HL-60 (cell line): ENCODE data around the gene RDH8.

Source experiments
- DNase-seq, 2 experiments: peaks; one replicate each; pipeline ENCODE4 v3.0.0-alpha.2; 2010 to 2020; ENCODE audit warnings: low read depth in 1 of 2, low spot score in 1 of 2
- H3K27ac ChIP-seq: fragments of 250-450 bp; sonication (Bioruptor Pico); replicated peaks from 2 replicates; pipeline ENCODE4 v1.5.1; 2020; ENCODE audit warnings: mild to moderate bottlenecking, moderate library complexity
- H3K27me3 ChIP-seq: fragments of 250-450 bp; sonication (Bioruptor Pico); 2 replicates; pipeline ENCODE4 v1.5.1; 2021; ENCODE audit warnings: mild to moderate bottlenecking, moderate library complexity; ENCODE audit not compliant: insufficient read depth, poor library complexity, severe bottlenecking
- H3K4me3 ChIP-seq: replicated peaks from 2 replicates; pipeline ENCODE4 v1.5.1; 2011; ENCODE audit warnings: mild to moderate bottlenecking, control low read depth, low read length; ENCODE audit not compliant: insufficient read depth
- GABPA ChIP-seq: IDR thresholded peaks from 2 replicates; pipeline ENCODE4 v1.6.1; 2012; ENCODE audit warnings: low read depth
- POLR2AphosphoS5 ChIP-seq: IDR thresholded peaks from 2 replicates; pipeline ENCODE4 v1.6.1; 2012; ENCODE audit warnings: low read depth
- SPI1 ChIP-seq: IDR thresholded peaks from 2 replicates; pipeline ENCODE4 v1.6.1; 2012; ENCODE audit warnings: low read depth, mild to moderate bottlenecking, borderline replicate concordance
- TF ChIP-seq, protein P1 (sequence below): IDR thresholded peaks from one replicate; pipeline ENCODE4 v1.5.1; 2011; ENCODE audit warnings: low read length, control low read depth, inconsistent platforms; ENCODE audit not compliant: insufficient read depth
- TF ChIP-seq, protein P2 (sequence below): IDR thresholded peaks from 2 replicates; pipeline ENCODE4 v1.6.1; 2012; ENCODE audit warnings: low read depth; ENCODE audit not compliant: insufficient replicate concordance

RDH8 gene

DNA sequence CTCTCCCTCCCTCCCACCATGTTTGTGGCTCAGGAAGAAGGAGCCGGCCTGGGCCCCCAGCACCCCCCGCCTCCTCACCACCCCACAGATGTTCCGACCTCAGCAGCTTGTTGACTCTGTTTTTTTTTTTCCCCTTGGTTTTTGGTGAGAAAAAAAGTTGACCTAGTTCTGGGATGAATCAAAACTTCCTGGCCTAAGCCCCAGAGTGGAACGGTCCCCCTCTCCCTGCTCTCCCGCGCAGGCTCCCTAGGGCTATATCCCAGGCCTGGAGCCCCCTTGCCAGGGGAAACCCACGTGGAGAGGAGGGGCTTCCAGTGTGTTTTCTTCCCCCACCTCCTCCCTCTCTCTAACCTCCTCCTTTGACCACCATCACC, 7.0 kb upstream of the RDH8 start:
- DNase-seq: no peak
- Histone ChIP-seq H3K27me3 (peaks cover 21% of the 10 kb centered on the region), H3K27ac (no peak overlapping the region), H3K4me3 (no peak overlapping the region)
- TF ChIP-seq SPI1: no peak
- no peak for TF ChIP-seq POLR2AphosphoS5
- no peak for TF ChIP-seq GABPA

DNA sequence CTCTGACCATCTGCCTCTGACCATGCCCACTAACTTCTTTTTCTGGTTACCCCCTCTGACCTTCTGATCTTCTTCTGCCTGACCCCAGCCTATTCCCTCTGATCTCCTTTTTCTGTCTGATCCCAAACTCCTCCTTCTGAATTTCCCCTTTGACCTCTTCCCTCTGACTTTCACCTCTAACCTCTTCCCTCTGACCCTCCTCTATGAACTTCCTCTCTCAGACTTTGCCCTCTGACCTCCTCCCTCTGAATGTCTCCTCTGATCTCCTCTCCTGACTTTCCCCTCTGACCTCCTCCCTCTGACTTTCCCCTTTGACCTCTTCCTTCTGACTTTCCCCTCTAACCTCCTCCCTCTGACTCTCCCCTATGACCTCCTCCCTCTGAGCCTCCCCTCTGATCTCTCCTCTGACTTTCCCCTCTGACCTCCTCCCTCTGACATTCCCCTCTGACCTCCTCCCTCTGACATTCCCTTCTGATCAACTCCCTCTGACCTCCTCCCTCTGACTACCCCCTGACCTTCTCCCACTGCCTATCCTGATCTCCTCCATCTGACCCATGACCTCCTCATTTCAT, 6.4 kb upstream of the RDH8 start:
- no peak for DNase-seq
- H3K27me3 ChIP-seq: peaks cover 25% of the 10 kb centered on the region
- H3K4me3 ChIP-seq: no peak overlapping the region
- no peak overlapping the region for H3K27ac ChIP-seq
- TF ChIP-seq, protein P1, sequence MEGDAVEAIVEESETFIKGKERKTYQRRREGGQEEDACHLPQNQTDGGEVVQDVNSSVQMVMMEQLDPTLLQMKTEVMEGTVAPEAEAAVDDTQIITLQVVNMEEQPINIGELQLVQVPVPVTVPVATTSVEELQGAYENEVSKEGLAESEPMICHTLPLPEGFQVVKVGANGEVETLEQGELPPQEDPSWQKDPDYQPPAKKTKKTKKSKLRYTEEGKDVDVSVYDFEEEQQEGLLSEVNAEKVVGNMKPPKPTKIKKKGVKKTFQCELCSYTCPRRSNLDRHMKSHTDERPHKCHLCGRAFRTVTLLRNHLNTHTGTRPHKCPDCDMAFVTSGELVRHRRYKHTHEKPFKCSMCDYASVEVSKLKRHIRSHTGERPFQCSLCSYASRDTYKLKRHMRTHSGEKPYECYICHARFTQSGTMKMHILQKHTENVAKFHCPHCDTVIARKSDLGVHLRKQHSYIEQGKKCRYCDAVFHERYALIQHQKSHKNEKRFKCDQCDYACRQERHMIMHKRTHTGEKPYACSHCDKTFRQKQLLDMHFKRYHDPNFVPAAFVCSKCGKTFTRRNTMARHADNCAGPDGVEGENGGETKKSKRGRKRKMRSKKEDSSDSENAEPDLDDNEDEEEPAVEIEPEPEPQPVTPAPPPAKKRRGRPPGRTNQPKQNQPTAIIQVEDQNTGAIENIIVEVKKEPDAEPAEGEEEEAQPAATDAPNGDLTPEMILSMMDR: no peak
- TF ChIP-seq, protein P2, sequence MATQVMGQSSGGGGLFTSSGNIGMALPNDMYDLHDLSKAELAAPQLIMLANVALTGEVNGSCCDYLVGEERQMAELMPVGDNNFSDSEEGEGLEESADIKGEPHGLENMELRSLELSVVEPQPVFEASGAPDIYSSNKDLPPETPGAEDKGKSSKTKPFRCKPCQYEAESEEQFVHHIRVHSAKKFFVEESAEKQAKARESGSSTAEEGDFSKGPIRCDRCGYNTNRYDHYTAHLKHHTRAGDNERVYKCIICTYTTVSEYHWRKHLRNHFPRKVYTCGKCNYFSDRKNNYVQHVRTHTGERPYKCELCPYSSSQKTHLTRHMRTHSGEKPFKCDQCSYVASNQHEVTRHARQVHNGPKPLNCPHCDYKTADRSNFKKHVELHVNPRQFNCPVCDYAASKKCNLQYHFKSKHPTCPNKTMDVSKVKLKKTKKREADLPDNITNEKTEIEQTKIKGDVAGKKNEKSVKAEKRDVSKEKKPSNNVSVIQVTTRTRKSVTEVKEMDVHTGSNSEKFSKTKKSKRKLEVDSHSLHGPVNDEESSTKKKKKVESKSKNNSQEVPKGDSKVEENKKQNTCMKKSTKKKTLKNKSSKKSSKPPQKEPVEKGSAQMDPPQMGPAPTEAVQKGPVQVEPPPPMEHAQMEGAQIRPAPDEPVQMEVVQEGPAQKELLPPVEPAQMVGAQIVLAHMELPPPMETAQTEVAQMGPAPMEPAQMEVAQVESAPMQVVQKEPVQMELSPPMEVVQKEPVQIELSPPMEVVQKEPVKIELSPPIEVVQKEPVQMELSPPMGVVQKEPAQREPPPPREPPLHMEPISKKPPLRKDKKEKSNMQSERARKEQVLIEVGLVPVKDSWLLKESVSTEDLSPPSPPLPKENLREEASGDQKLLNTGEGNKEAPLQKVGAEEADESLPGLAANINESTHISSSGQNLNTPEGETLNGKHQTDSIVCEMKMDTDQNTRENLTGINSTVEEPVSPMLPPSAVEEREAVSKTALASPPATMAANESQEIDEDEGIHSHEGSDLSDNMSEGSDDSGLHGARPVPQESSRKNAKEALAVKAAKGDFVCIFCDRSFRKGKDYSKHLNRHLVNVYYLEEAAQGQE: no peak
- TF ChIP-seq GABPA (no peak), POLR2AphosphoS5 (no peak), SPI1 (no peak)

DNA sequence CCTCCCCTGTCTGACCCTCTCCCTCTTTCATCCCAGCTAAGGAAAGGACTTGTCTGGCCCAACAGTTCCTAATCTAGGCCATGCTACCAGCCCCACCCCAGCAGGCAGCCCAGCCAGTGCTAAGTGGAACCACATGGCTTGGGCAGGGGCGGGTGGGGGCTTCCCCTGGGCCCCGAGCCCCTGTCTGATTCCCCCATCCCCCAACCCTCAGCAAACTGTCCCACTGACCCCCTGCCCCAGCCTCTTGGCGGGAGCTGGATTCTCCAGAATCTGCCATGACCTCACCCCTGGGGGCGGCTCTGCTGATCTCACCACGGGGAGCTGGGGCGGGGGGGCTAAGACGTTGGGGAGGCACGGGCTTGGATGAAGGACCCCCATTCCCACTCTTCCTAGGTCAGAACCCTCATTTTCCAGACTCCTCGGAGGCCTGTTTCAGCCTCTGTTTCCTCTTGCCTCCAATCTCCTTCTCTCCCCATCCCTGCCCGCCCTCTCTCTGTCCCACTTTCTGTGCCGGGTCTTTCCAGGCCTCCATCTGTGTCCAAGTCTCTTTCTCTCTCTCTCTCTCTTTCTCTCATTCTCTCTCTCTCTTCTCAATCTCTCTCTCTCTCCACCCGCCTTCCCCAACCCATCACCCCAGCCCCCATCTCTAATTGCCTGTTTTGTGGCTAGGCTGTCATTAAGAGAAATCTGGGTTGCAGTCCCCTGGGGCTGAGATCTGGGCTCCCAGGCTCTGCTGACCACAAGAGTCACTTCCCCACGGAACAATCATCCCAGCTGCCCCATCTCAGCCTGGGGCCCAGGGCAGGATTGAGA, 5.7 kb upstream of the RDH8 start:
- TF ChIP-seq, protein P1: no peak
- TF ChIP-seq GABPA (no peak), POLR2AphosphoS5 (no peak), SPI1 (no peak)
- TF ChIP-seq, protein P2: no peak
- DNase-seq: no peak
- no peak overlapping the region for H3K4me3 ChIP-seq
- no peak overlapping the region for H3K27ac ChIP-seq
- peaks cover 25% of the 10 kb centered on the region for H3K27me3 ChIP-seq

DNA sequence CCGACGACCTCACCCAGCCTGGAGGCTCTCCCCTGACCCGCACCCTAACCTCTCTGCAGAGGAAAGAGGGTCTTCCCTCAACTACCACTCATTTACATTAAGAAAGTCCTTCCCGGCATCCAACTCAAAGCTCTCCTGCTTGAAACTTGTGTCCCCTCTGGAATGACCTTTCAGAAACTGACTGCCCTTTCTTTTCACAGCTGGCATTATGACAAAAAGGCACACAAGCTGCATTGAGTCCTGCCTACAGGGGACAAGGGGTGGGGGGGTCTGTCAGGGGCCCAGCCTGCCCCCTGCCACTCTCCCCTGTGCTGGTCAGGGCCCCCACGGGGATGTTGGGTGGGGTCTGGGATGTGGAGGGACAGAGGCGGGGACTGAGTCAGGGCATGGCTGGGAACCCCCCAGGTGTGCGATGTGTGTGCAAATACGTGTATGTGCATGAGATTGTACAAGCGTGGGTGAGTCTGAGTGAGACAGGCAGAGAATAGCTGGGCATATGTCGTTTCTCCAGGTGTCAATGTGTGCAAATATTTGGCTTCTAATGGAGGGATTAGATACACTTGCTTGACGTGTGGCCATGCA, 5.0 kb upstream of the RDH8 start:
- DNase-seq: no peak

More for the DNA sequence above, 5.0 kb upstream of the RDH8 start:
- Histone ChIP-seq H3K4me3 (no peak overlapping the region), H3K27ac (no peak overlapping the region), H3K27me3 (peaks cover 25% of the 10 kb centered on the region)
- TF ChIP-seq GABPA (no peak), POLR2AphosphoS5 (no peak), SPI1 (no peak)
- TF ChIP-seq, protein P1: no peak
- TF ChIP-seq, protein P2: no peak
